Mesothelial cell of epicardium (in vitro differentiated cells): ENCODE data around the gene CREG2. TPM values are rescaled to one million over a fixed set of nuclear protein-coding genes. Genes with fewer than 3 reads are reported as not detected.

Source experiments
- DNase-seq, 2 experiments: peaks; one replicate each; pipeline ENCODE4 v3.0.0; 2021; ENCODE audit warnings: low spot score in 2 of 2; ENCODE audit not compliant: unreplicated experiment in 2 of 2
- H3K27ac Mint-ChIP-seq: 2 replicates; pipeline ENCODE4 v1.8.0; 2021; ENCODE audit warnings: mixed read lengths
- H3K27me3 Mint-ChIP-seq: 2 replicates; pipeline ENCODE4 v1.8.0; 2021; ENCODE audit warnings: low read depth, mixed read lengths
- H3K36me3 Mint-ChIP-seq: 2 replicates; pipeline ENCODE4 v1.8.0; 2021; ENCODE audit warnings: mixed read lengths
- H3K4me1 Mint-ChIP-seq: 2 replicates; pipeline ENCODE4 v1.8.0; 2021; ENCODE audit warnings: mixed read lengths
- H3K4me3 Mint-ChIP-seq: 2 replicates; pipeline ENCODE4 v1.8.0; 2021; ENCODE audit warnings: mild to moderate bottlenecking, moderate library complexity, mixed read lengths
- H3K9me3 Mint-ChIP-seq: 2 replicates; pipeline ENCODE4 v1.8.0; 2021; ENCODE audit warnings: mixed read lengths
- CTCF ChIP-seq: fragments of 200-600 bp; sonication (generic); IDR thresholded peaks from one replicate; pipeline ENCODE4 v1.5.0; 2021; ENCODE audit warnings: antibody characterized with exemption; ENCODE audit not compliant: unreplicated experiment
- microRNA-seq: library from miRNA; unstranded; fragments of <30 nt; microRNA quantifications from one replicate; pipeline ENCODE4 v1.2.0, GENCODE V29; 2021; ENCODE audit warnings: inconsistent platforms, mixed read lengths
- total RNA-seq: library from RNA; stranded (reverse); gene quantifications from 3 replicates; pipeline ENCODE4 v1.2.1, GENCODE V29; 2021

The CREG2 gene
- total RNA-seq, 1 donor from 2014 or later: 0.42 TPM

GRCh38 chr2:101297383-101297782 is 89.9 kb downstream of the CREG2 start:
- H3K36me3 Mint-ChIP-seq: peaks cover 2% of the 10 kb centered on the region
- no peak overlapping the region for H3K27ac Mint-ChIP-seq
- H3K9me3 Mint-ChIP-seq: no peaks in the 10 kb centered on the region
- peaks cover 20% of the 10 kb centered on the region for H3K4me1 Mint-ChIP-seq
- TF ChIP-seq CTCF: no peak
- H3K4me3 Mint-ChIP-seq: no peak overlapping the region
- DNase-seq: no peak
- H3K27me3 Mint-ChIP-seq: no peaks in the 10 kb centered on the region

GRCh38 chr2:101296371-101296770 is 90.9 kb downstream of the CREG2 start:
- no peak for DNase-seq
- Mint-ChIP-seq H3K9me3 (no peaks in the 10 kb centered on the region), H3K36me3 (peaks cover 1% of the 10 kb centered on the region), H3K27me3 (no peaks in the 10 kb centered on the region), H3K4me3 (no peak overlapping the region), H3K4me1 (peaks cover 12% of the 10 kb centered on the region), H3K27ac (peak overlapping the region; percentile 51)
- TF ChIP-seq CTCF: no peak

- no peaks in the 10 kb centered on the region for H3K27me3 Mint-ChIP-seq
Observed at GRCh38 chr2:101295895-101296294, 91.4 kb downstream of the CREG2 start.

More at GRCh38 chr2:101295895-101296294, 91.4 kb downstream of the CREG2 start:
- no peak for DNase-seq
- peaks cover 1% of the 10 kb centered on the region for H3K36me3 Mint-ChIP-seq
- no peak overlapping the region for H3K27ac Mint-ChIP-seq
- no peaks in the 10 kb centered on the region for H3K9me3 Mint-ChIP-seq
- TF ChIP-seq CTCF: no peak
- peaks cover 12% of the 10 kb centered on the region for H3K4me1 Mint-ChIP-seq
- no peak overlapping the region for H3K4me3 Mint-ChIP-seq

Small RNA genes lying within 50 kb of the gene (microRNA-seq; reads per million reads assigned to microRNA genes)
- gene MIR5696: 5.0 reads per million, percentile 18 among the genes with 10 or more reads in this experiment

Other genes with a start within 250 kb of the CREG2 start
- 11.5 to 13.1 TPM (median 12.7 TPM) in 3 replicates for gene TBC1D8, start 236.1 kb downstream of the CREG2 start, total RNA-seq
- 38.3 to 38.8 TPM (median 38.7 TPM) in 3 replicates for gene CNOT11, start 134.6 kb downstream of the CREG2 start, total RNA-seq
- 52.5 to 59.5 TPM (median 57.6 TPM) in 3 replicates for gene RNF149, start 78.8 kb downstream of the CREG2 start, total RNA-seq
- 0.65 to 0.86 TPM (median 0.66 TPM) in 3 replicates for gene RFX8, start 87.6 kb upstream of the CREG2 start, total RNA-seq